HepG2 (cell line): ENCODE results near the gene ZMYND8. TPM values are rescaled to one million over a fixed set of nuclear protein-coding genes. Genes with fewer than 3 reads are reported as not detected.
A peak's percentile ranks its signal among the peaks of the same experiment; 100 is the strongest.

ENCODE experiments used
- ARNTL ChIP-seq: sonication (generic); formaldehyde crosslinking; IDR thresholded peaks from 2 replicates; pipeline ENCODE4 v1.4.0; 2020; ENCODE audit warnings: mild to moderate bottlenecking, missing genetic modification reagents
- CCDC6 ChIP-seq: sonication (generic); formaldehyde crosslinking; IDR thresholded peaks from 2 replicates; pipeline ENCODE4 v1.8.1; 2022; ENCODE audit warnings: mild to moderate bottlenecking, missing genetic modification reagents, moderate library complexity
- FOXO1 ChIP-seq: sonication (generic); formaldehyde crosslinking; IDR thresholded peaks from 2 replicates; pipeline ENCODE4 v1.4.0; 2020; ENCODE audit warnings: missing genetic modification reagents
- NFE2L2 ChIP-seq: fragments of 150-350 bp; IDR thresholded peaks from 2 replicates; pipeline ENCODE4 v1.6.1; 2014; ENCODE audit warnings: low read length
- PTBP1 ChIP-seq: fragments of 200-400 bp; formaldehyde crosslinking; IDR thresholded peaks from 2 replicates; pipeline ENCODE4 v1.6.1; 2018; ENCODE audit warnings: low read length, low read depth; ENCODE audit not compliant: poor library complexity, severe bottlenecking
- SP140L ChIP-seq: sonication (generic); formaldehyde crosslinking; IDR thresholded peaks from 2 replicates; pipeline ENCODE4 v1.4.0; 2020; ENCODE audit warnings: missing genetic modification reagents, borderline replicate concordance
- SRSF4 ChIP-seq: fragments of 200-400 bp; formaldehyde crosslinking; IDR thresholded peaks from one replicate; pipeline ENCODE4 v1.6.1; 2018; ENCODE audit warnings: mild to moderate bottlenecking, low read depth, low read length, moderate library complexity; ENCODE audit not compliant: poor library complexity, severe bottlenecking
- ZNF552 ChIP-seq: sonication (generic); formaldehyde crosslinking; IDR thresholded peaks from 2 replicates; pipeline ENCODE4 v1.9.0; 2022; ENCODE audit warnings: missing genetic modification reagents, mild to moderate bottlenecking, borderline replicate concordance
- ZNF619 ChIP-seq: sonication (generic); formaldehyde crosslinking; IDR thresholded peaks from 2 replicates; pipeline ENCODE4 v1.4.0; 2020; ENCODE audit warnings: mild to moderate bottlenecking, missing genetic modification reagents
- ZNF761 ChIP-seq: sonication (generic); formaldehyde crosslinking; conservative IDR thresholded peaks from 2 replicates; pipeline ENCODE4 v1.4.0; 2020; ENCODE audit warnings: mild to moderate bottlenecking, missing genetic modification reagents
- polyA plus RNA-seq, 8 experiments: library from polyadenylated mRNA; depleted of rRNA in 3 of 8; stranded (reverse) in 7 of 8; unstranded in 1 of 8; fragments of >200 nt; fragmentation: Illumina TruSeq in 4 of 8; extraction: Trizol in 4 of 8; gene quantifications; 2 replicates each; pipeline versions ENCODE4 v1.2.1 to v1.2.3, GENCODE V29; 2011 to 2016; ENCODE audit warnings: low read depth in 4 of 8, missing spikeins in 1 of 8, mixed read lengths in 1 of 8; ENCODE audit not compliant: insufficient read depth in 1 of 8
- total RNA-seq, 5 experiments: library from RNA; depleted of rRNA; stranded (reverse); fragments of >200 nt; fragmentation: Illumina TruSeq; extraction: Trizol; gene quantifications; 2 replicates each; pipeline ENCODE4 v1.2.3, GENCODE V29; 2016; ENCODE audit warnings: low read depth in 1 of 5
- TF ChIP-seq, protein P1 (sequence below), 2 experiments: sonication (generic) in 1 of 2; formaldehyde crosslinking in 1 of 2; IDR thresholded peaks; 2 replicates each; pipeline versions ENCODE4 v1.6.1 to v1.9.0; 2014 to 2022; ENCODE audit warnings: antibody characterized with exemption in 1 of 2, borderline replicate concordance in 1 of 2, inconsistent platforms in 1 of 2, low read depth in 1 of 2, missing genetic modification reagents in 1 of 2
- TF ChIP-seq, protein P2 (sequence below): IDR thresholded peaks from 2 replicates; pipeline ENCODE4 v1.6.1; 2016; ENCODE audit warnings: missing compliant biosample characterization, missing genetic modification reagents, borderline replicate concordance
- TF ChIP-seq, protein P3 (sequence below): fragments of 450-650 bp; IDR thresholded peaks from 2 replicates; pipeline ENCODE4 v1.6.1; 2017; ENCODE audit warnings: mild to moderate bottlenecking
- TF ChIP-seq, protein P4 (sequence below): sonication (generic); formaldehyde crosslinking; IDR thresholded peaks from 2 replicates; pipeline ENCODE4 v1.8.0; 2022; ENCODE audit warnings: mild to moderate bottlenecking, missing genetic modification reagents

The ZMYND8 gene
- total and polyA plus RNA-seq, 2 of the 13 experiments (the other 11 are each of a cell fraction or from before 2014, with no cell fraction given): 53.9 to 84.7 TPM

DNA sequence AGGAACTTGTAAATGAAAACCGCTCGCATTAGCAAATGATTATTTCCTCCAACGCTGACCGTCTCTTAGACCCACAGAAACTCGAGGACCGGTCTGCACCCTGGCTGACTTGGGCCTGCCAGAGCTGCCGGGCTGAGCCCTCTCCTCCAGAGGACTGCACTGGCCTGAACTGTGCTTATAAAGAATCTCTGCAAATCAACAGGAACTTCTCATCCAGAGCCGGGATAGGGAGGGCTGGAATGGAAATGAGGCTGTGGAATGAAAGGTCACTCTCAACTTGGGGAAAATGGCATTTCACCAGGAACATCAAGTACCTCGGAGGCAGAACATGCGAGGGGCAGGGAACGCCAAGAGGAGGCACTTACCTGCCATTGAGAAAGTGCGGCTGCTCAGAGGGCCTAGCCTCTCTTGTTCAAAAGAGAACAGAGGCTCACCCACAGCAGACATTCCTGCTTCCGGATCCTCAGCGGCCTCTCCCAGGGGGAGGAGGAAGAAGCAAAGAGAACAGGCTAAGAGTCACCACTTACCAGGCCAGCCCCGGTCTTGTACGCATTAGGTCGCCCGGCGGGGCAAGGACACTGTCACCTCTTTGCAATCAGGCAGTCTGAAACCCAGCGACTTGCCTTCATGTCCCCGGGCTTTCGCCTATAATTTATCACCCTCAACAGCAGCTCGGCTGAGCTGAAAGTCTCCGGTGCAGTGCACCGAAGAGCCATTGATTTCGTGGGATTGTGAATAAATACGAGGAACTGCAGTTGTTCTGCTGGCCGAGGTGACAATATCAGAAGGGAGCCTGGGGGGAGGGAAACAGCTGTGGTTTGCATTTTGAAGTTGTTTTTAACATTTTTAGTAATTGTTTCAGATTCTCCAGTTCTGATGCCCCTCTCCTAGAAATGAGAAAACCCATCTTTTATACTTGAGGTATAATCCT, 37.6 kb downstream of the ZMYND8 start (continued):
- TF ChIP-seq, protein P1, sequence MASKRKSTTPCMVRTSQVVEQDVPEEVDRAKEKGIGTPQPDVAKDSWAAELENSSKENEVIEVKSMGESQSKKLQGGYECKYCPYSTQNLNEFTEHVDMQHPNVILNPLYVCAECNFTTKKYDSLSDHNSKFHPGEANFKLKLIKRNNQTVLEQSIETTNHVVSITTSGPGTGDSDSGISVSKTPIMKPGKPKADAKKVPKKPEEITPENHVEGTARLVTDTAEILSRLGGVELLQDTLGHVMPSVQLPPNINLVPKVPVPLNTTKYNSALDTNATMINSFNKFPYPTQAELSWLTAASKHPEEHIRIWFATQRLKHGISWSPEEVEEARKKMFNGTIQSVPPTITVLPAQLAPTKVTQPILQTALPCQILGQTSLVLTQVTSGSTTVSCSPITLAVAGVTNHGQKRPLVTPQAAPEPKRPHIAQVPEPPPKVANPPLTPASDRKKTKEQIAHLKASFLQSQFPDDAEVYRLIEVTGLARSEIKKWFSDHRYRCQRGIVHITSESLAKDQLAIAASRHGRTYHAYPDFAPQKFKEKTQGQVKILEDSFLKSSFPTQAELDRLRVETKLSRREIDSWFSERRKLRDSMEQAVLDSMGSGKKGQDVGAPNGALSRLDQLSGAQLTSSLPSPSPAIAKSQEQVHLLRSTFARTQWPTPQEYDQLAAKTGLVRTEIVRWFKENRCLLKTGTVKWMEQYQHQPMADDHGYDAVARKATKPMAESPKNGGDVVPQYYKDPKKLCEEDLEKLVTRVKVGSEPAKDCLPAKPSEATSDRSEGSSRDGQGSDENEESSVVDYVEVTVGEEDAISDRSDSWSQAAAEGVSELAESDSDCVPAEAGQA (IDR thresholded peaks at IDR 0.05; ENCODE audit: low read depth): no peak; the same call in 1 of the 2 replicates
- TF ChIP-seq, protein P1 (CRISPR knock-in tag; IDR thresholded peaks at IDR 0.05; ENCODE audit: borderline replicate concordance): no peak
- TF ChIP-seq PTBP1 (no peak), ARNTL (peak; percentile 3; the same call in 1 of the 2 replicates), SP140L (CRISPR knock-in tag) (no peak), ZNF761 (CRISPR knock-in tag) (no peak), ZNF619 (CRISPR knock-in tag) (no peak), ZNF552 (CRISPR knock-in tag) (no peak), CCDC6 (peak; percentile 7), FOXO1 (no peak), NFE2L2 (no peak), SRSF4 (no peak)
- TF ChIP-seq, protein P2, sequence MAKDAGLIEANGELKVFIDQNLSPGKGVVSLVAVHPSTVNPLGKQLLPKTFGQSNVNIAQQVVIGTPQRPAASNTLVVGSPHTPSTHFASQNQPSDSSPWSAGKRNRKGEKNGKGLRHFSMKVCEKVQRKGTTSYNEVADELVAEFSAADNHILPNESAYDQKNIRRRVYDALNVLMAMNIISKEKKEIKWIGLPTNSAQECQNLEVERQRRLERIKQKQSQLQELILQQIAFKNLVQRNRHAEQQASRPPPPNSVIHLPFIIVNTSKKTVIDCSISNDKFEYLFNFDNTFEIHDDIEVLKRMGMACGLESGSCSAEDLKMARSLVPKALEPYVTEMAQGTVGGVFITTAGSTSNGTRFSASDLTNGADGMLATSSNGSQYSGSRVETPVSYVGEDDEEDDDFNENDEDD (CRISPR knock-in tag): no peak
- TF ChIP-seq, protein P3, sequence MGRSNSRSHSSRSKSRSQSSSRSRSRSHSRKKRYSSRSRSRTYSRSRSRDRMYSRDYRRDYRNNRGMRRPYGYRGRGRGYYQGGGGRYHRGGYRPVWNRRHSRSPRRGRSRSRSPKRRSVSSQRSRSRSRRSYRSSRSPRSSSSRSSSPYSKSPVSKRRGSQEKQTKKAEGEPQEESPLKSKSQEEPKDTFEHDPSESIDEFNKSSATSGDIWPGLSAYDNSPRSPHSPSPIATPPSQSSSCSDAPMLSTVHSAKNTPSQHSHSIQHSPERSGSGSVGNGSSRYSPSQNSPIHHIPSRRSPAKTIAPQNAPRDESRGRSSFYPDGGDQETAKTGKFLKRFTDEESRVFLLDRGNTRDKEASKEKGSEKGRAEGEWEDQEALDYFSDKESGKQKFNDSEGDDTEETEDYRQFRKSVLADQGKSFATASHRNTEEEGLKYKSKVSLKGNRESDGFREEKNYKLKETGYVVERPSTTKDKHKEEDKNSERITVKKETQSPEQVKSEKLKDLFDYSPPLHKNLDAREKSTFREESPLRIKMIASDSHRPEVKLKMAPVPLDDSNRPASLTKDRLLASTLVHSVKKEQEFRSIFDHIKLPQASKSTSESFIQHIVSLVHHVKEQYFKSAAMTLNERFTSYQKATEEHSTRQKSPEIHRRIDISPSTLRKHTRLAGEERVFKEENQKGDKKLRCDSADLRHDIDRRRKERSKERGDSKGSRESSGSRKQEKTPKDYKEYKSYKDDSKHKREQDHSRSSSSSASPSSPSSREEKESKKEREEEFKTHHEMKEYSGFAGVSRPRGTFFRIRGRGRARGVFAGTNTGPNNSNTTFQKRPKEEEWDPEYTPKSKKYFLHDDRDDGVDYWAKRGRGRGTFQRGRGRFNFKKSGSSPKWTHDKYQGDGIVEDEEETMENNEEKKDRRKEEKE: no peak
- TF ChIP-seq, protein P4, sequence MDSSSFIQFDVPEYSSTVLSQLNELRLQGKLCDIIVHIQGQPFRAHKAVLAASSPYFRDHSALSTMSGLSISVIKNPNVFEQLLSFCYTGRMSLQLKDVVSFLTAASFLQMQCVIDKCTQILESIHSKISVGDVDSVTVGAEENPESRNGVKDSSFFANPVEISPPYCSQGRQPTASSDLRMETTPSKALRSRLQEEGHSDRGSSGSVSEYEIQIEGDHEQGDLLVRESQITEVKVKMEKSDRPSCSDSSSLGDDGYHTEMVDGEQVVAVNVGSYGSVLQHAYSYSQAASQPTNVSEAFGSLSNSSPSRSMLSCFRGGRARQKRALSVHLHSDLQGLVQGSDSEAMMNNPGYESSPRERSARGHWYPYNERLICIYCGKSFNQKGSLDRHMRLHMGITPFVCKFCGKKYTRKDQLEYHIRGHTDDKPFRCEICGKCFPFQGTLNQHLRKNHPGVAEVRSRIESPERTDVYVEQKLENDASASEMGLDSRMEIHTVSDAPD: no peak
